HCT116 (cell line): ENCODE measurements around the gene PPP4R3A. TPM values are rescaled to one million over a fixed set of nuclear protein-coding genes. Genes with fewer than 3 reads are reported as not detected.

Source experiments
- ATAC-seq: fragments of 200-7000 bp; cut with Tn5 transposase; 2 replicates; pipeline ENCODE4 v1.9.1; 2020; ENCODE audit warnings: mild to moderate bottlenecking, moderate library complexity
- BruUV-seq: library from RNA; stranded (reverse); fragments of 400-500 nt; replicated peaks from 2 replicates; lab custom pipeline; 2021; lab: Mats Ljungman, UMichigan
- CTCF ChIA-PET: fragments of 300-600 bp; sonication (Branson Sonifier 250); formaldehyde crosslinking; loops from one replicate; lab custom pipeline; 2021; ENCODE audit warnings: antibody characterized with exemption; lab: Charles Lee
- POLR2A ChIA-PET: fragments of 300-600, 350-600 bp; sonication (Branson Sonifier 250); formaldehyde crosslinking; loops from one replicate; lab custom pipeline; 2021; ENCODE audit warnings: antibody characterized with exemption; lab: Charles Lee
- RAD21 ChIA-PET, 2 experiments: fragments of 300-600 bp; sonication (Branson Sonifier 250); formaldehyde crosslinking; loops; one replicate each; lab custom pipeline; 2023; ENCODE audit warnings: low total read pairs in 2 of 2; ENCODE audit not compliant: uncharacterized antibody in 2 of 2, unreplicated experiment in 2 of 2, low non-redundant PET in 1 of 2; lab: Charles Lee
- DNase-seq: peaks from one replicate; pipeline ENCODE4 v3.0.0-alpha.2; 2010; ENCODE audit warnings: low read depth, low spot score
- H2AFZ ChIP-seq: fragments of 200-600 bp; shearing (Covaris generic), sonication (generic); 2 replicates; pipeline ENCODE4 v1.6.1; 2017; ENCODE audit warnings: low read depth, mixed run types, mixed read lengths, antibody characterized with exemption, low read length; ENCODE audit not compliant: poor library complexity, severe bottlenecking
- H3K27ac ChIP-seq: 2 replicates; pipeline ENCODE4 v1.5.1; 2012; ENCODE audit warnings: low read depth, low read length
- H3K27me3 ChIP-seq: fragments of 200-600 bp; sonication (generic); 2 replicates; pipeline ENCODE4 v1.6.1; 2016; ENCODE audit warnings: mixed run types, low read length, mixed read lengths; ENCODE audit not compliant: insufficient read depth
- H3K36me3 ChIP-seq, 2 experiments: fragments of 200-500 bp in 1 of 2; fragments of 200-600 bp in 1 of 2; sonication (Bioruptor generic) in 1 of 2; sonication (generic) in 1 of 2; 2 replicates each; pipeline versions ENCODE4 v1.5.1 to v1.6.1; 2014 to 2016; ENCODE audit warnings: low read length in 2 of 2, inconsistent platforms in 1 of 2, mixed read lengths in 1 of 2, mixed run types in 1 of 2; ENCODE audit not compliant: insufficient read depth in 2 of 2, control insufficient read depth in 1 of 2
- H3K4me1 ChIP-seq, 2 experiments: fragments of 200-600 bp in 1 of 2; sonication (generic) in 1 of 2; 2 replicates each; pipeline versions ENCODE4 v1.5.1 to v1.6.1; 2012 to 2017; ENCODE audit warnings: low read length in 2 of 2, inconsistent platforms in 1 of 2, mild to moderate bottlenecking in 1 of 2, mixed read lengths in 1 of 2, mixed run types in 1 of 2, moderate library complexity in 1 of 2; ENCODE audit not compliant: insufficient read depth in 2 of 2, control insufficient read depth in 1 of 2
- H3K4me2 ChIP-seq: fragments of 200-600 bp; sonication (generic); 2 replicates; pipeline ENCODE4 v1.6.1; 2017; ENCODE audit warnings: mixed run types, low read length, mixed read lengths
- H3K4me3 ChIP-seq, 2 experiments: fragments of 200-600 bp in 1 of 2; sonication (generic) in 1 of 2; replicated peaks in 1 of 2; 2 replicates each; pipeline ENCODE4 v1.5.1; 2011 to 2016; ENCODE audit warnings: low read length in 2 of 2, control low read depth in 1 of 2, low read depth in 1 of 2, mild to moderate bottlenecking in 1 of 2, mixed read lengths in 1 of 2, mixed run types in 1 of 2
- H3K79me2 ChIP-seq: fragments of 200-600 bp; sonication (generic); 2 replicates; pipeline ENCODE4 v1.6.1; 2017; ENCODE audit warnings: mild to moderate bottlenecking, mixed run types, low read length, moderate library complexity, mixed read lengths; ENCODE audit not compliant: insufficient read depth
- H3K9ac ChIP-seq: fragments of 200-600 bp; sonication (generic); 2 replicates; pipeline ENCODE4 v1.6.1; 2016; ENCODE audit warnings: low read length, mixed read lengths
- H3K9me2 ChIP-seq: fragments of 200-600 bp; sonication (generic), shearing (Covaris generic); 2 replicates; pipeline ENCODE4 v1.6.1; 2017; ENCODE audit warnings: mixed run types, mild to moderate bottlenecking, moderate library complexity; ENCODE audit not compliant: insufficient read depth
- H3K9me3 ChIP-seq, 2 experiments: fragments of 200-500 bp in 1 of 2; fragments of 200-600 bp in 1 of 2; sonication (Bioruptor generic) in 1 of 2; sonication (generic) in 1 of 2; 2 replicates each; pipeline ENCODE4 v1.6.1; 2014 to 2017; ENCODE audit warnings: low read length in 2 of 2, mixed read lengths in 2 of 2, inconsistent platforms in 1 of 2, low read depth in 1 of 2, mild to moderate bottlenecking in 1 of 2, mixed run types in 1 of 2, moderate library complexity in 1 of 2; ENCODE audit not compliant: control insufficient read depth in 1 of 2, insufficient read depth in 1 of 2
- H4K20me1 ChIP-seq: fragments of 200-600 bp; sonication (generic), shearing (Covaris generic); 2 replicates; pipeline ENCODE4 v1.6.1; 2017; ENCODE audit warnings: mixed run types, mild to moderate bottlenecking, moderate library complexity; ENCODE audit not compliant: insufficient read depth
- CBX3 ChIP-seq: IDR thresholded peaks from 2 replicates; pipeline ENCODE4 v1.6.1; 2012; ENCODE audit warnings: low read depth
- CEBPB ChIP-seq: IDR thresholded peaks from 2 replicates; pipeline ENCODE4 v1.6.1; 2012; ENCODE audit warnings: low read depth
- EGR1 ChIP-seq: IDR thresholded peaks from 2 replicates; pipeline ENCODE4 v1.6.1; 2012; ENCODE audit warnings: low read depth
- ELF1 ChIP-seq: IDR thresholded peaks from 2 replicates; pipeline ENCODE4 v1.6.1; 2012; ENCODE audit warnings: low read depth, borderline replicate concordance
- EZH2 ChIP-seq: fragments of 200-600 bp; sonication (generic); IDR thresholded peaks from 2 replicates; pipeline ENCODE4 v1.6.1; 2017; ENCODE audit warnings: antibody characterized with exemption, mixed run types
- EZH2phosphoT487 ChIP-seq: fragments of 200-600 bp; IDR thresholded peaks from 2 replicates; pipeline ENCODE4 v1.6.1; 2018; ENCODE audit warnings: antibody characterized with exemption, borderline replicate concordance
- FOSL1 ChIP-seq: IDR thresholded peaks from 2 replicates; pipeline ENCODE4 v1.6.1; 2012; ENCODE audit warnings: low read depth
- JUND ChIP-seq: IDR thresholded peaks from 2 replicates; pipeline ENCODE4 v1.6.1; 2012
- MAX ChIP-seq: IDR thresholded peaks from 2 replicates; pipeline ENCODE4 v1.6.1; 2012
- POLR2A ChIP-seq: IDR thresholded peaks from 2 replicates; pipeline ENCODE4 v1.7.0; 2011; ENCODE audit warnings: borderline replicate concordance; ENCODE audit not compliant: insufficient read depth, insufficient read length; ENCODE audit errors: extremely low read depth
- POLR2AphosphoS5 ChIP-seq: IDR thresholded peaks from 2 replicates; pipeline ENCODE4 v1.6.1; 2011; ENCODE audit warnings: mild to moderate bottlenecking, low read depth, low read length, moderate library complexity
- RAD21 ChIP-seq: IDR thresholded peaks from 2 replicates; pipeline ENCODE4 v1.6.1; 2012; ENCODE audit warnings: low read depth, mild to moderate bottlenecking
- SIN3A ChIP-seq: IDR thresholded peaks from 2 replicates; pipeline ENCODE4 v1.6.1; 2012; ENCODE audit warnings: low read depth
- SP1 ChIP-seq: IDR thresholded peaks from 2 replicates; pipeline ENCODE4 v1.6.1; 2012; ENCODE audit warnings: low read depth
- YY1 ChIP-seq: IDR thresholded peaks from 2 replicates; pipeline ENCODE4 v1.6.1; 2011; ENCODE audit warnings: low read length, low read depth, moderate library complexity, mild to moderate bottlenecking; ENCODE audit not compliant: insufficient replicate concordance; ENCODE audit errors: extremely low read depth
- ZNF274 ChIP-seq: fragments of 200-500 bp; sonication (Bioruptor generic); IDR thresholded peaks from 2 replicates; pipeline ENCODE4 v1.6.1; 2014; ENCODE audit warnings: mild to moderate bottlenecking, low read depth, low read length, inconsistent platforms
- intact Hi-C: fragments of 100-400 bp; cut with micrococcal nuclease; formaldehyde crosslinking; loops from 2 replicates; pipeline ENCODE4 v1.10.0; 2022
- total RNA-seq: library from RNA; stranded (reverse); gene quantifications from one replicate; pipeline ENCODE4 v1.2.1, GENCODE V29; 2021; ENCODE audit not compliant: unreplicated experiment
- TF ChIP-seq, protein P1 (sequence below), 3 experiments: fragments of 200-600 bp in 1 of 3; sonication (generic) in 1 of 3; IDR thresholded peaks in 2 of 3; conservative IDR thresholded peaks in 1 of 3; 2 replicates each; pipeline ENCODE4 v1.5.1; 2012 to 2017; ENCODE audit warnings: low read depth in 2 of 3, low read length in 2 of 3, antibody characterized with exemption in 1 of 3, borderline replicate concordance in 1 of 3, control low read depth in 1 of 3, mild to moderate bottlenecking in 1 of 3, mixed read lengths in 1 of 3, mixed run types in 1 of 3, moderate library complexity in 1 of 3; ENCODE audit not compliant: insufficient read depth in 1 of 3
- TF ChIP-seq, protein P2 (sequence below): IDR thresholded peaks from 2 replicates; pipeline ENCODE4 v1.6.1; 2012
- TF ChIP-seq, protein P3 (sequence below): IDR thresholded peaks from 2 replicates; pipeline ENCODE4 v1.6.1; 2011; ENCODE audit warnings: mild to moderate bottlenecking, low read length, moderate library complexity; ENCODE audit not compliant: insufficient replicate concordance; ENCODE audit errors: extremely low read depth

PPP4R3A gene
- total RNA-seq, 1 experiment from 2014 or later: 67.7 TPM

DNA sequence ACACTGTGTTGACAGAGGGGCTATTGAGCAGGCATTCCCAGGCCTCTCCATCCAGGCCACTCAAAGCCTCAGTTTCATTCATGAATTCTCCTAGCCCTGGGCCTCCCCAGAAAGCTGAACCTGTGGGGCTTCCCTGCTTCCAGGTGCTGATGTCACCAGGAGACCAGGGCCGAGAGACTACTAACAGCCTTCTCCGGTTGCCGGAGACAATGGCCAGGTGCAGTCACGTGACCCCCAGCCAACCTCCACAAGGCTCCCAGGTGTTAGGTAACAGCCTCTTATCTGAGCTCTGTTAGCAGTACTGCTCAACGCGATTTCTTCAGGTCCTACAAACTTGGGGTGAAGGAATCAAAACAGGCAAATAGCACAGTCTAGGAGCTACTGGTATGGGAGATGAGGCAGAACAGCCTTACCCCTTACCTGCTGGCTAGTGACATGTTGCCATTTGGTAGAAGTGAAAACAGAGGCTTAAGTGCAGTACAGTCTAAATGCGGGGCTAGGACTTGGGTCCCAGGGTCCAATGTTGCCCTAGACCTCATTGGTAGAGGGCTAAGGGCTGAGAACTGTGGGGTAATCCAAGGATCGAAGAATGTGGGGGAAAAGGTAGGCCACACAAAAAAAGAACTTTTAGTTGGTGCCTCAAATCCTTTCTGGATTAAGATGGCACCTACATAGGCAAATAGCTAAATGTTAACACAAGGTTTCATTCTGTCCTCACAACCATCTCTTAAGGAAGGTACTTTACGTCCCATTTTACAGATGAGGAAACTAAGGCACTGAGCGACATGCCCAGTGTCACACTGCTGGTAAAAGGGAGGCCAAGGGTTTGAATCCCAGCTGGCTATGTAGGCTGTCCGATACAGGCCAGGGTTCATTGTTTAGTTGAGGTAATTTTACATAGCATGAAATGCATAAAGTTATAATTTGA lies 96.3 kb downstream of the PPP4R3A start:
- no peak overlapping the region for H3K4me2 ChIP-seq
- no TSS peak for BruUV-seq
- H3K36me3 ChIP-seq: 0 out of 4 replicates have a peak, but pooled peaks cover under 1 to 2% of the 10 kb centered on the region in 2 experiments
- H3K27ac ChIP-seq: no peak overlapping the region
- TF ChIP-seq, protein P1, sequence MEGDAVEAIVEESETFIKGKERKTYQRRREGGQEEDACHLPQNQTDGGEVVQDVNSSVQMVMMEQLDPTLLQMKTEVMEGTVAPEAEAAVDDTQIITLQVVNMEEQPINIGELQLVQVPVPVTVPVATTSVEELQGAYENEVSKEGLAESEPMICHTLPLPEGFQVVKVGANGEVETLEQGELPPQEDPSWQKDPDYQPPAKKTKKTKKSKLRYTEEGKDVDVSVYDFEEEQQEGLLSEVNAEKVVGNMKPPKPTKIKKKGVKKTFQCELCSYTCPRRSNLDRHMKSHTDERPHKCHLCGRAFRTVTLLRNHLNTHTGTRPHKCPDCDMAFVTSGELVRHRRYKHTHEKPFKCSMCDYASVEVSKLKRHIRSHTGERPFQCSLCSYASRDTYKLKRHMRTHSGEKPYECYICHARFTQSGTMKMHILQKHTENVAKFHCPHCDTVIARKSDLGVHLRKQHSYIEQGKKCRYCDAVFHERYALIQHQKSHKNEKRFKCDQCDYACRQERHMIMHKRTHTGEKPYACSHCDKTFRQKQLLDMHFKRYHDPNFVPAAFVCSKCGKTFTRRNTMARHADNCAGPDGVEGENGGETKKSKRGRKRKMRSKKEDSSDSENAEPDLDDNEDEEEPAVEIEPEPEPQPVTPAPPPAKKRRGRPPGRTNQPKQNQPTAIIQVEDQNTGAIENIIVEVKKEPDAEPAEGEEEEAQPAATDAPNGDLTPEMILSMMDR (IDR thresholded peaks at IDR 0.05 in 2 of 3, conservative IDR thresholded peaks at IDR 0.05 in 1 of 3; ENCODE audit: borderline replicate concordance in 1 of 3, insufficient read depth in 1 of 3, low read depth in 2 of 3, low read length in 2 of 3): no peak
- no peak for TF ChIP-seq POLR2AphosphoS5
- no peak for TF ChIP-seq ELF1
- no peak for TF ChIP-seq JUND
- TF ChIP-seq SIN3A: no peak
- TF ChIP-seq MAX: no peak
- TF ChIP-seq EZH2: no peak
- TF ChIP-seq, protein P2, sequence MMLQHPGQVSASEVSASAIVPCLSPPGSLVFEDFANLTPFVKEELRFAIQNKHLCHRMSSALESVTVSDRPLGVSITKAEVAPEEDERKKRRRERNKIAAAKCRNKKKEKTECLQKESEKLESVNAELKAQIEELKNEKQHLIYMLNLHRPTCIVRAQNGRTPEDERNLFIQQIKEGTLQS: no peak
- TF ChIP-seq POLR2A: no peak
- TF ChIP-seq SP1: no peak
- TF ChIP-seq RAD21: no peak
- TF ChIP-seq, protein P3, sequence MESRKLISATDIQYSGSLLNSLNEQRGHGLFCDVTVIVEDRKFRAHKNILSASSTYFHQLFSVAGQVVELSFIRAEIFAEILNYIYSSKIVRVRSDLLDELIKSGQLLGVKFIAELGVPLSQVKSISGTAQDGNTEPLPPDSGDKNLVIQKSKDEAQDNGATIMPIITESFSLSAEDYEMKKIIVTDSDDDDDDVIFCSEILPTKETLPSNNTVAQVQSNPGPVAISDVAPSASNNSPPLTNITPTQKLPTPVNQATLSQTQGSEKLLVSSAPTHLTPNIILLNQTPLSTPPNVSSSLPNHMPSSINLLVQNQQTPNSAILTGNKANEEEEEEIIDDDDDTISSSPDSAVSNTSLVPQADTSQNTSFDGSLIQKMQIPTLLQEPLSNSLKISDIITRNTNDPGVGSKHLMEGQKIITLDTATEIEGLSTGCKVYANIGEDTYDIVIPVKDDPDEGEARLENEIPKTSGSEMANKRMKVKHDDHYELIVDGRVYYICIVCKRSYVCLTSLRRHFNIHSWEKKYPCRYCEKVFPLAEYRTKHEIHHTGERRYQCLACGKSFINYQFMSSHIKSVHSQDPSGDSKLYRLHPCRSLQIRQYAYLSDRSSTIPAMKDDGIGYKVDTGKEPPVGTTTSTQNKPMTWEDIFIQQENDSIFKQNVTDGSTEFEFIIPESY: no peak
- TF ChIP-seq ZNF274: no peak
- no peak for TF ChIP-seq EGR1
- TF ChIP-seq EZH2phosphoT487: no peak
- no peak for TF ChIP-seq CEBPB
- no peak for TF ChIP-seq YY1
- no peak for TF ChIP-seq CBX3
- no peak for TF ChIP-seq FOSL1
- H3K4me1 ChIP-seq: peaks cover 11 to 27% of the 10 kb centered on the region in 2 experiments
- no peak overlapping the region for H3K9ac ChIP-seq
- ChIA-PET RAD21 (no interaction called here), POLR2A (no interaction called here), CTCF (no interaction called here)
- H4K20me1 ChIP-seq: no peaks in the 10 kb centered on the region
- no peaks in the 10 kb centered on the region for H3K9me2 ChIP-seq
- H2AFZ ChIP-seq: no peak overlapping the region
- ATAC-seq (no peak), DNase-seq (no peak)
- intact Hi-C loops: no loop called here
- no peaks in the 10 kb centered on the region for H3K9me3 ChIP-seq
- H3K79me2 ChIP-seq: peaks cover 17% of the 10 kb centered on the region; the same call in 1 of the 2 replicates
- H3K27me3 ChIP-seq: no peaks in the 10 kb centered on the region
- no peak overlapping the region for H3K4me3 ChIP-seq
